Left ventricle myocardium inferior (tissue), 1 donor: ENCODE measurements around the gene GRIK1. TPM values are rescaled to one million over a fixed set of nuclear protein-coding genes. Genes with fewer than 3 reads are reported as not detected.
A peak's percentile ranks its signal among the peaks of the same experiment; 100 is the strongest.

Experiments
- DNase-seq: peaks from one replicate; pipeline ENCODE4 v3.0.0-alpha.2; 2020
- H3K27ac ChIP-seq: fragments of 200-600 bp; replicated peaks from 2 replicates; pipeline ENCODE4 v1.8.0; 2021
- H3K27me3 ChIP-seq: fragments of 200-600 bp; 2 replicates; pipeline ENCODE4 v1.8.0; 2021; ENCODE audit warnings: low read depth
- H3K36me3 ChIP-seq: fragments of 200-600 bp; 2 replicates; pipeline ENCODE4 v1.8.0; 2021
- H3K4me1 ChIP-seq: fragments of 200-600 bp; 2 replicates; pipeline ENCODE4 v1.8.0; 2021
- H3K4me3 ChIP-seq: fragments of 200-600 bp; 2 replicates; pipeline ENCODE4 v1.8.0; 2021; ENCODE audit warnings: mild to moderate bottlenecking, moderate library complexity
- H3K9me3 ChIP-seq: fragments of 200-600 bp; replicated peaks from 2 replicates; pipeline ENCODE4 v1.8.0; 2021
- intact Hi-C: fragments of 100-400 bp; cut with micrococcal nuclease; formaldehyde crosslinking; loops from one replicate; pipeline ENCODE4 v1.11.0; 2022
- total RNA-seq: library from RNA; stranded (reverse); fragmentation: NEBNext Ultra II Directional; extraction: Animal tissue kit (Norgen Biotek cat#: 25700); gene quantifications from one replicate; pipeline ENCODE4 v1.2.1, GENCODE V29; 2021
- TF ChIP-seq, protein P1 (sequence below): fragments of 200-600 bp; IDR thresholded peaks from 2 replicates; pipeline ENCODE4 v1.8.0; 2021; ENCODE audit warnings: antibody characterized with exemption, mild to moderate bottlenecking, borderline replicate concordance
- donor health status: DM: no; HTN: yes; CAD: no; lungs with severe emphysema.

The GRIK1 gene
- total RNA-seq, 1 donor from 2014 or later: not detected

DNA sequence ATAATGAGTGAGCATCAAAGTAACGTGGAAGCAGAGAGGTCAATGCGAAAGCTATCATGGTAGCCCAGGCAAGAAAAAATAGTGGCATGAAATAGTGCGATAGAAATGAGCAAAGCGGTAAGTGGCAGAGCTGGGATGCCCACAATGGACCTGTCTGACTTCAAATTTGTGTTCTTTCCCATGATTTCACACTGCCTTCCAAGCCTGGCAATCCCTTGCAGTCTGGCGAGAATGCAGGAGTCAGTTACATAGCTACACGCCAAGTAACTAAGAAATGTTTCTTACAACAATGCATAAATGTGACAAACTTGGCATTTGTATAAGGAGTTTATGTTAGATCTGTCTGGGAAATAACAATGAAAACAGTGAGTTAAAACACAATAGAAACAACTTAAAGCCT lies 82.6 kb downstream of the GRIK1 start:
- no peak overlapping the region for H3K4me3 ChIP-seq
- no peaks in the 10 kb centered on the region for H3K9me3 ChIP-seq
- no peaks in the 10 kb centered on the region for H3K4me1 ChIP-seq
- H3K27ac ChIP-seq: no peak overlapping the region
- peaks cover 7% of the 10 kb centered on the region for H3K27me3 ChIP-seq
- H3K36me3 ChIP-seq: no peaks in the 10 kb centered on the region
- intact Hi-C loops: no loop called here
- TF ChIP-seq, protein P1, sequence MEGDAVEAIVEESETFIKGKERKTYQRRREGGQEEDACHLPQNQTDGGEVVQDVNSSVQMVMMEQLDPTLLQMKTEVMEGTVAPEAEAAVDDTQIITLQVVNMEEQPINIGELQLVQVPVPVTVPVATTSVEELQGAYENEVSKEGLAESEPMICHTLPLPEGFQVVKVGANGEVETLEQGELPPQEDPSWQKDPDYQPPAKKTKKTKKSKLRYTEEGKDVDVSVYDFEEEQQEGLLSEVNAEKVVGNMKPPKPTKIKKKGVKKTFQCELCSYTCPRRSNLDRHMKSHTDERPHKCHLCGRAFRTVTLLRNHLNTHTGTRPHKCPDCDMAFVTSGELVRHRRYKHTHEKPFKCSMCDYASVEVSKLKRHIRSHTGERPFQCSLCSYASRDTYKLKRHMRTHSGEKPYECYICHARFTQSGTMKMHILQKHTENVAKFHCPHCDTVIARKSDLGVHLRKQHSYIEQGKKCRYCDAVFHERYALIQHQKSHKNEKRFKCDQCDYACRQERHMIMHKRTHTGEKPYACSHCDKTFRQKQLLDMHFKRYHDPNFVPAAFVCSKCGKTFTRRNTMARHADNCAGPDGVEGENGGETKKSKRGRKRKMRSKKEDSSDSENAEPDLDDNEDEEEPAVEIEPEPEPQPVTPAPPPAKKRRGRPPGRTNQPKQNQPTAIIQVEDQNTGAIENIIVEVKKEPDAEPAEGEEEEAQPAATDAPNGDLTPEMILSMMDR: no peak
- no peak for DNase-seq

DNA sequence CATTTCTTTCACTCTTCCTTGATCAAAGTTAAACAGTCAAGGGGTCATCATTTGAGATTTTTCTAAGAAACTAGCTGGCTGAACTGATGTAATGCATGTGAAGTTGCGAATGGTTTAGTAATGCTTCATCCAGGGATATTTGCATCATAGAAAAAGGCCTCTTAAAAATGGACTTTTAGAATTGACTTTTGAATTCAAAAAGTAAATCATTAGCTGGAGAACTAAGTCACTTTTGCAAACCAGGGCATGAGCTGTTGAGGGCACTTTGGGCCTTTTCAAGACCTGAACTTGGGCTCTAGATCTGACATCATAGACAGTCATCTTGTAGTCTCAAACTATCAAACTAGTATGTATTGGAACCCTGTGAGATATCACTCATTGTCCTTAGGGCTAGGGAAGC lies 85.0 kb downstream of the GRIK1 start:
- peaks cover 7% of the 10 kb centered on the region for H3K27me3 ChIP-seq
- H3K9me3 ChIP-seq: no peaks in the 10 kb centered on the region
- DNase-seq: no peak
- no peak overlapping the region for H3K27ac ChIP-seq
- intact Hi-C loops: loop anchor here (5.0 kb wide), 1 partner anchor 377 kb away; no protein-coding TSS in a partner anchor
- H3K36me3 ChIP-seq: no peaks in the 10 kb centered on the region
- H3K4me3 ChIP-seq: no peak overlapping the region
- TF ChIP-seq, protein P1: no peak
- no peaks in the 10 kb centered on the region for H3K4me1 ChIP-seq

DNA sequence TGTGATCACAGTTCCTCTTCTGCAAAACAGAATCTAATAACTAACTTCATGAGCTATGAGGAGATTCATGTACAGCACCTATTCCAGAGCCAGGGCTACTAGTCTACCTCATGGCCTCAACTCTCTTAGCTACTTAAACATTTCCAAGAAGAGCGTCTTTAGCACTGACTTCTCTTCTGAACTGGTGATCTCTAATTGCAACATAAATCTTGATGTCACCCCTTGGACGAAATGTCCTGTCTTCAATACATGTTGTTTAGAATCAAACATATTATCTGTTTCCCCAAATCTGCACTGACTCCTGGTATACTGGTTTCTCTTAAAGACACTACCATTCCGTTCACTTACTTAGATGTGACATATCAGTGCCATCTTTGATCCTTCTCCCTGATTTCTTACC lies 88.2 kb downstream of the GRIK1 start:
- TF ChIP-seq, protein P1: no peak
- H3K4me1 ChIP-seq: no peaks in the 10 kb centered on the region
- no peaks in the 10 kb centered on the region for H3K36me3 ChIP-seq
- H3K27me3 ChIP-seq: peaks cover 6% of the 10 kb centered on the region
- intact Hi-C loops: loop anchor here (5.0 kb wide), 1 partner anchor 374 kb away; no protein-coding TSS in a partner anchor
- H3K9me3 ChIP-seq: no peaks in the 10 kb centered on the region
- DNase-seq: no peak
- no peak overlapping the region for H3K4me3 ChIP-seq
- H3K27ac ChIP-seq: no peak overlapping the region

DNA sequence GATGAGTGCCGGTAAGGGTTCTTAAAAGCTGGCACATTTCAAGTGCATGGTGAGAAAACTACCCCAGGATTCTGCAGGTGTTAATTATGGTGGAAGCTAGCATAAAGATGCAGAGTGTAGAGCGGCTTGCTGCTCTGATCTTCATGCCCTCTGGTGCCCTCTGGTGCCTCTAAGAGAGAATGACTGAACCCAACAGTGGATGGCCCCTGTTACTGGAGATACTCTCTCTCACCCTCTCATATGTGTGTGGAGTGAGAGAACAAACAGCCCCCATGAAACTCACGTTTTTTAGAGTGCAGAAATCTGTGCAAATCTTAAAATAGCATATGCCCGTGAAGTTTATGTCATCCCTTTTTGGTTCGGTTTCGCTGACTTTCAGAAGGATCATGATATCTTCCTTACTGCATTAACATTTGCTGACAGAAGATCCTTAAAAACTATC lies 90.0 kb downstream of the GRIK1 start:
- no peaks in the 10 kb centered on the region for H3K9me3 ChIP-seq
- intact Hi-C loops: loop anchor here (5.0 kb wide), 1 partner anchor 372 kb away; no protein-coding TSS in a partner anchor
- no peaks in the 10 kb centered on the region for H3K4me1 ChIP-seq
- TF ChIP-seq, protein P1: peak; percentile 81
- H3K27me3 ChIP-seq: peaks cover 6% of the 10 kb centered on the region
- peak; percentile 17 for DNase-seq
- no peaks in the 10 kb centered on the region for H3K36me3 ChIP-seq
- no peak overlapping the region for H3K27ac ChIP-seq
- H3K4me3 ChIP-seq: no peak overlapping the region

DNA sequence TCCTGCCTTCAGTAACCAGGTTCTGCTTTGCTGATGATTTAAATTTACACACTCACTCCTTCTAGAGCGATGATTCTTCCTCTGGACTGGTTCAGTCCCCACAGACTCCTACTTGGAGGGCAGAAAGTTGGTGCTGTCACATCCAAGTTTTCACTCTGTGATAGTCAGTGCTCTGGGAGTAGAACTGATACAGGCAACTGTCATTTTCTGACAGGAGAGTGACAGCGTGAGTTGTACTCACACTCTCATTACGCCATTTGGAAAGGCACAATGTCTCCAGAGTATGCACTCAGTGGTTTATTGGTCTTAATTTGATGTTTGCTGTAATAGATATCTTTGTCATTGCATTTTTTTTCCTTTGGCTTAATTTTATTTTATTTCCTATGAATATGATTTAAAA lies 96.0 kb downstream of the GRIK1 start:
- Histone ChIP-seq H3K9me3 (no peaks in the 10 kb centered on the region), H3K36me3 (no peaks in the 10 kb centered on the region), H3K4me1 (no peaks in the 10 kb centered on the region), H3K4me3 (no peak overlapping the region), H3K27ac (no peak overlapping the region), H3K27me3 (peaks cover 10% of the 10 kb centered on the region)
- TF ChIP-seq, protein P1: no peak
- intact Hi-C loops: no loop called here
- DNase-seq: no peak
